Type B pancreatic cell (in vitro differentiated cells): ENCODE results near the gene SDHAF1. TPM values are rescaled to one million over a fixed set of nuclear protein-coding genes. Genes with fewer than 3 reads are reported as not detected.

Experiments used
- DNase-seq: peaks from one replicate; pipeline ENCODE4 v3.0.0; 2021; ENCODE audit warnings: mixed read lengths; ENCODE audit not compliant: unreplicated experiment; ENCODE audit errors: extremely low spot score
- H3K27ac Mint-ChIP-seq: 2 replicates; pipeline ENCODE4 v1.8.0; 2021; ENCODE audit warnings: mild to moderate bottlenecking, mixed read lengths
- H3K27me3 Mint-ChIP-seq: 2 replicates; pipeline ENCODE4 v1.8.0; 2021; ENCODE audit warnings: mixed read lengths
- H3K36me3 Mint-ChIP-seq: 2 replicates; pipeline ENCODE4 v1.8.0; 2021; ENCODE audit warnings: mixed read lengths
- H3K4me1 Mint-ChIP-seq: one replicate; pipeline ENCODE4 v1.8.0; 2021; ENCODE audit warnings: mixed read lengths; ENCODE audit not compliant: unreplicated experiment
- H3K4me3 Mint-ChIP-seq: 2 replicates; pipeline ENCODE4 v1.8.0; 2021; ENCODE audit warnings: mild to moderate bottlenecking, mixed read lengths
- H3K9me3 Mint-ChIP-seq: 2 replicates; pipeline ENCODE4 v1.8.0; 2021; ENCODE audit warnings: mixed read lengths
- total RNA-seq: library from RNA; stranded (reverse); gene quantifications from 2 replicates; pipeline ENCODE4 v1.2.1, GENCODE V29; 2021; ENCODE audit warnings: low replicate concordance
- TF ChIP-seq, protein P1 (sequence below): fragments of 200-600 bp; sonication (generic); conservative IDR thresholded peaks from 2 replicates; pipeline ENCODE4 v1.5.0; 2021; ENCODE audit warnings: antibody characterized with exemption, mild to moderate bottlenecking

Gene SDHAF1
- total RNA-seq, 1 donor from 2014 or later, result 16.1 TPM

DNA sequence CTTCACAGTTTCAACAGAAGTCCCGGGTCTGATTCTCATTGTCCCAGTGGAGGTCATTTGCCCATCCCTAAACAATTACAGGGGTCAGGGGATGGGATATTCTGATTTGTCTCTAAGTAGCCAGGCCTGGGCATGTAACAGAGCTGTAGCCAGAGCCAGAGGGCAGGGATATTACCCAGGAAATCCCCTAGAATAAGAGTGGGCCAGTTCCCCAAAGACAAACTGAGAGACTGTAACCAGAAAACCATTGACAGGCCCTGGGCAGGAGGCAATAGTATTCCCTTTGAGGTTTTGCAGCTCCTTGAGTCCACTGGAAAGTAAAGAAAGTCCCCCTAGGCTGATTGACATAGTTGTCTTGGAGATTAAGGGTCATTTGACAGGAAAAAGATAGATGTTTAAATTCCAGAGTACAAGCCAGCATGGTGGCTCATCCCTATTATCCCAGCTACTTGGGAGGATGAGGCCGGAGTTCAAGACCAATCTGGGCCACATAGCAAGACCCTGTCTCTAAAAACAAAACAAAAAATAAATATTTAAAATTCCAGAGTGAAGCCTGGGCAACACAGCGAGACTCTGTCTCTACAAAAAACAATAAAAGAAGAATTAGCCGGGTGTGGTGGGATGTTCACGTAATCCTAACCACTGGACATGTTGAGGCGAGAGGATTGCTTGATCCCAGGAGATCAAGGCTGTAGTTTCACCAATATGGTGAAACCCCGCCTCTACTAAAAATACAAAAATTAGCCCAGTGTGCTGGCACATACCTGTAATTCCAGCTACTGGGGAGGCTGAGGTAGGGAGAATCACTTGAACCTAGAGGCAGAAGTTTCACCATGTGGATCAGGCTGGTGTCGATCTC, 1.9 kb upstream of the SDHAF1 start:
- TF ChIP-seq, protein P1, sequence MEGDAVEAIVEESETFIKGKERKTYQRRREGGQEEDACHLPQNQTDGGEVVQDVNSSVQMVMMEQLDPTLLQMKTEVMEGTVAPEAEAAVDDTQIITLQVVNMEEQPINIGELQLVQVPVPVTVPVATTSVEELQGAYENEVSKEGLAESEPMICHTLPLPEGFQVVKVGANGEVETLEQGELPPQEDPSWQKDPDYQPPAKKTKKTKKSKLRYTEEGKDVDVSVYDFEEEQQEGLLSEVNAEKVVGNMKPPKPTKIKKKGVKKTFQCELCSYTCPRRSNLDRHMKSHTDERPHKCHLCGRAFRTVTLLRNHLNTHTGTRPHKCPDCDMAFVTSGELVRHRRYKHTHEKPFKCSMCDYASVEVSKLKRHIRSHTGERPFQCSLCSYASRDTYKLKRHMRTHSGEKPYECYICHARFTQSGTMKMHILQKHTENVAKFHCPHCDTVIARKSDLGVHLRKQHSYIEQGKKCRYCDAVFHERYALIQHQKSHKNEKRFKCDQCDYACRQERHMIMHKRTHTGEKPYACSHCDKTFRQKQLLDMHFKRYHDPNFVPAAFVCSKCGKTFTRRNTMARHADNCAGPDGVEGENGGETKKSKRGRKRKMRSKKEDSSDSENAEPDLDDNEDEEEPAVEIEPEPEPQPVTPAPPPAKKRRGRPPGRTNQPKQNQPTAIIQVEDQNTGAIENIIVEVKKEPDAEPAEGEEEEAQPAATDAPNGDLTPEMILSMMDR, result no peak
- H3K4me1 Mint-ChIP-seq, result peaks cover 22% of the 10 kb centered on the region
- H3K27ac Mint-ChIP-seq, result no peak overlapping the region
- H3K27me3 Mint-ChIP-seq, result peaks cover 15% of the 10 kb centered on the region
- peak overlapping the region; percentile 34 for H3K4me3 Mint-ChIP-seq
- no peaks in the 10 kb centered on the region for H3K9me3 Mint-ChIP-seq
- no peak for DNase-seq
- peaks cover 8% of the 10 kb centered on the region for H3K36me3 Mint-ChIP-seq

DNA sequence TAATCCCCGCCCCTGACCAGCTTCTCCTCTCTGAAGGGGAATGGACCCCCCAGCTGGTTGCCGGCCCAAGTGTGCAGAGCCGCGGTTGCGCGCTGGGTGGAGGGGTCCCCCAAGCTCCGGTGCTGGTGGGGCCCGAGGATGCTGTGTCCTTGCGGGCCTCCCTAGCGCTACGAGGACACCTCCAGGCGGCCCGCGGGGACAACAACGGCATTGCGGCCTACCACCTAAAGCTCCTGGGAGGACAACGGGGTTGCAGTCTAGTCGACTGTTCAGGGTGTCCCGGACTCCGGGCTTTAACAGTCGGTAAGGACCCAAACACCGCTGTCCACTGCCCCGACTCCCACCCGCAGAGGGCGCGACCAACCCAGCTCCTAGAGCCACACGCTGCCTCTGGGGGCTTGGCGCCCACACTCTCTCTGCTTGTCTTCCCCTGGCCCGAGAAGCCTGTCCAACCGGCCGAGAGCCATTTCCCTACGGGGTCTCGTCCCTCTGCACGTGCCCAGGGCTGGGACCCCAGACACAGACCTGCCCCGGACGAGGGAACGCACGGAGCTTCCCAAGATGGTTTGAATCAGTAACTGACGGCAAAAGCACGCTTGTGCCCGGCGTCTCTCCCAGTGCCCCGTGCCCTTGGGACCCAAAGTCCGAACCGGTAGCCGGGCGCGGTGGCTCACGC, 927 bp upstream of the SDHAF1 start:
- Mint-ChIP-seq H3K9me3 (no peaks in the 10 kb centered on the region), H3K4me3 (peak overlapping the region; percentile 34), H3K27ac (no peak overlapping the region), H3K4me1 (peaks cover 22% of the 10 kb centered on the region), H3K36me3 (peaks cover 8% of the 10 kb centered on the region), H3K27me3 (peaks cover 6% of the 10 kb centered on the region)
- no peak for DNase-seq
- TF ChIP-seq, protein P1, result no peak

GRCh38 chr19:35996777-35997176, 1.8 kb downstream of the SDHAF1 start:
- TF ChIP-seq, protein P1, result no peak
- Mint-ChIP-seq H3K36me3 (peaks cover 8% of the 10 kb centered on the region), H3K4me3 (peak overlapping the region; percentile 90), H3K27ac (no peak overlapping the region), H3K27me3 (peaks cover 1% of the 10 kb centered on the region), H3K9me3 (no peaks in the 10 kb centered on the region), H3K4me1 (peaks cover 22% of the 10 kb centered on the region)
- no peak for DNase-seq

DNA sequence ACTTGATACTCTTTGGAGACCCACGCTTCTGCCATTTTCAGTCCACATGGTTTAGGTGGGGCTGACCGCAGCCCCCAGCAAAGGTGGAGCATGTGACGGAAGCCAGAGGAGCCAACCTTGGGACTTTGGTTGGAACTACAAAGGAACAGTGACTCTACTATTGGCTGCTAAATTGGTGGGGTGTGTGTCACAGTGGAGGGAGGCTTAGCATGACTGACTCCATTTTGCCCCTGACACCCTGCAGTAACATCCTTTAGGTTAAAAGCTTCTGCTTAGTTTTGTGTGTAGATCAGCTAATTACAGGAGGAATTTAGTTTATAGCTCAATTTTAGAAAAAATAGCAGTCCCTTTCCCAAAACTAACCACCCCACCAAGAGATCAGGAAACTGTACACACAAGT, 6.6 kb downstream of the SDHAF1 start:
- peaks cover 13% of the 10 kb centered on the region for H3K4me1 Mint-ChIP-seq
- H3K27me3 Mint-ChIP-seq, result no peaks in the 10 kb centered on the region
- no peak for DNase-seq

GRCh38 chr19:36003284-36003683, 8.3 kb downstream of the SDHAF1 start:
- H3K27me3 Mint-ChIP-seq, result no peaks in the 10 kb centered on the region
- no peak overlapping the region for H3K4me3 Mint-ChIP-seq
- H3K9me3 Mint-ChIP-seq, result no peaks in the 10 kb centered on the region
- H3K27ac Mint-ChIP-seq, result no peak overlapping the region
- peaks cover 4% of the 10 kb centered on the region for H3K36me3 Mint-ChIP-seq
- TF ChIP-seq, protein P1, result no peak
- no peak for DNase-seq
- peaks cover 4% of the 10 kb centered on the region for H3K4me1 Mint-ChIP-seq

More for the DNA sequence above, 6.6 kb downstream of the SDHAF1 start:
- H3K9me3 Mint-ChIP-seq, result no peaks in the 10 kb centered on the region
- H3K27ac Mint-ChIP-seq, result no peak overlapping the region
- H3K4me3 Mint-ChIP-seq, result no peak overlapping the region
- peaks cover 11% of the 10 kb centered on the region for H3K36me3 Mint-ChIP-seq
- TF ChIP-seq, protein P1, result no peak
